LNCaP clone FGC (cell line): ENCODE results near the gene BIN2.

Experiments
- DNase-seq: peaks from one replicate; pipeline ENCODE4 v3.0.0-alpha.2; 2011; ENCODE audit warnings: low read depth
- H3K4me3 ChIP-seq: 2 replicates; pipeline ENCODE4 v1.5.1; 2011; ENCODE audit warnings: mild to moderate bottlenecking, low read depth, low read length, control low read depth
- TF ChIP-seq, protein P1 (sequence below): IDR thresholded peaks from 2 replicates; pipeline ENCODE4 v1.5.1; 2012; ENCODE audit warnings: mild to moderate bottlenecking; ENCODE audit not compliant: control insufficient read depth, insufficient read depth; ENCODE audit errors: extremely low read depth

The BIN2 gene

DNA sequence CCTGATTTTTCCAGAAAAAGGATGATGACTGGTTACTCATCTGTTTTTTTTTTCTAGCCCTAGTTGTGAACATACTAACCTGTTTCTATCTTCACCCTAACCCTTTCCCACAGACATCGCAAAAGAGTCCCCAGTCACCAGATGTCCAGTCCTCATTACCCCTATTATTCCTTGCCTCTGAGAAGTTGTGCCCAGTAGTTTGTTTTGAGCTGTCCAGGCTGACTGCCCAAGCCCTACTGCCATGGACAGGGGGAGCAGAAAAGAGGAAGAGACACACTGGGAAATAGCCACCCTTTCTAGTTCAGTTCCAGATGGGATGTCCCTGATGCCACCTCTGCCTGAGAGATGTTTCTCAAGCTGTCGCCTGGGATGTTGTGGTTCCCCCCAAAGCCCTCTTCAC is 36.3 kb upstream of the BIN2 start:
- no peak overlapping the region for H3K4me3 ChIP-seq
- TF ChIP-seq, protein P1, sequence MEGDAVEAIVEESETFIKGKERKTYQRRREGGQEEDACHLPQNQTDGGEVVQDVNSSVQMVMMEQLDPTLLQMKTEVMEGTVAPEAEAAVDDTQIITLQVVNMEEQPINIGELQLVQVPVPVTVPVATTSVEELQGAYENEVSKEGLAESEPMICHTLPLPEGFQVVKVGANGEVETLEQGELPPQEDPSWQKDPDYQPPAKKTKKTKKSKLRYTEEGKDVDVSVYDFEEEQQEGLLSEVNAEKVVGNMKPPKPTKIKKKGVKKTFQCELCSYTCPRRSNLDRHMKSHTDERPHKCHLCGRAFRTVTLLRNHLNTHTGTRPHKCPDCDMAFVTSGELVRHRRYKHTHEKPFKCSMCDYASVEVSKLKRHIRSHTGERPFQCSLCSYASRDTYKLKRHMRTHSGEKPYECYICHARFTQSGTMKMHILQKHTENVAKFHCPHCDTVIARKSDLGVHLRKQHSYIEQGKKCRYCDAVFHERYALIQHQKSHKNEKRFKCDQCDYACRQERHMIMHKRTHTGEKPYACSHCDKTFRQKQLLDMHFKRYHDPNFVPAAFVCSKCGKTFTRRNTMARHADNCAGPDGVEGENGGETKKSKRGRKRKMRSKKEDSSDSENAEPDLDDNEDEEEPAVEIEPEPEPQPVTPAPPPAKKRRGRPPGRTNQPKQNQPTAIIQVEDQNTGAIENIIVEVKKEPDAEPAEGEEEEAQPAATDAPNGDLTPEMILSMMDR, result no peak
- DNase-seq, result no peak

DNA sequence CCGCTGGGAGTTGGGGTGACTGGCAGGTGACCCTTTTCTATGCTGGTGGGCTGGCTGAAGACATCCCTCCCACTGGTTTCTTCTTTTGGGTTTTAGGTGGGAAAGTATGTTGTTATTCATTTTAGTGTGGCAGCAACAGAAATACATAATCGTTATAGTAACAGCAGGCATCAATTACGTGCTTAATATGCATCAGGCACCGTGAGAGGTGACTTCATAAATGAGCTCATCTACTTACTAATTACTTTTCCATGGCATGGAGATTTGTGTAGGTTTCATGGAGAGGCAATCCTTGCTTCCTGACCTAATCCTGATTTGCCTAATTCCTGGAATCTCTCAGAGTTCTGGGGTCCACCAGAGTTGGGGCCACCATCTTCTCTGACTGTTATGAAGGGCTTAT is 35.9 kb upstream of the BIN2 start:
- TF ChIP-seq, protein P1, result no peak
- no peak for DNase-seq
- H3K4me3 ChIP-seq, result no peak overlapping the region

DNA sequence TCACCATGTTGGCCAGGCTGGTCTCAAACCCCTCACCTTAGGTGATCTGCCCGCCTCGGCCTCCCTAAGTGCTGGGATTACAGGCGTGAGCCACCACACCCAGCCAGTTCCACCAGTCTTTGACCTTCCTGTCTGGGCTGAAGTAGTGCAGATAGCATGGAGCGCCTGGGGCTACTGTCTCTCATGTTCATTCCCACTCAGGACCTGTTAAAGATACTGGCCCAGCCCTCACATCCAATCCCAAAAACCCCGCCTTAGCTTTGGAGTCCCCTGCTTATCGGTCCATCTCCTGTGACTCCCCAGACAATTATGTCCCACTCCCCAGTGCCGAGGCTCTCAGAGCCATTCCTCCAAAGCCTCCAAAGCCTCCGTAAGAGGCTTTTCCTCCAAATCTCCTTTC is 34.5 kb upstream of the BIN2 start:
- no peak overlapping the region for H3K4me3 ChIP-seq
- DNase-seq, result no peak
- TF ChIP-seq, protein P1, result no peak

DNA sequence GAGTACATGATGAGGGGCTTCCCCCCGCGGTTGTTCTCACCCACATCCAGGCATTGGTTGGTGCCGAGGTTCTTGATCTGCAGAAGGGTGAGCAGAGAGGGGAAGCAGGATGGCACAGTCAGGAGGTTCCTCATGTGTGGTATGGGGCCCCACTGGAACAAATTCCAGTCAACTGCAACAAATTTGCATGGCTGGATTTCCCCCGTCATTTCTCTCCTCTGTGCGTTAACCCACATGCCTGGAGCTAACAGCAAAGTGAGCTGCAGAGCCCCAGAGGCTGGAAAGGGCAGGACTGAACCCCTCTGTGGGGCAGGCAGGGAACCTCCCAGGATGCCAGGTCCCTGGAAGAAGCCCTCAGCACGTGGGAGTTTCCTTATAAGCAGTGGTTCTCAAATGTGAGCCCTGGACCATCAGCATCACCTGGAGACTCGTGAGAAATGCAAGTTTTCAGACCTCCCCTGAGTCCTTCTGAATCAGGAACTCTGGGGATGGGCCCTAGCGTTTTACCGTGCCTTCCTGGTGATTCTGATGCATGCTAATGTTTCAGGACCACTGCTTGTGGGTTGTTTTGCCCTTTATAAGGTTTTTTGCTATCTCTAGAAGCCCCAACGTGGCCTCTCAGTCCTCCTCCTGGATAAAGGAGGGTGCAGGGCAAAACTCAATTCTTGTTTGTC is 33.5 kb upstream of the BIN2 start:
- no peak overlapping the region for H3K4me3 ChIP-seq
- no peak for DNase-seq
- TF ChIP-seq, protein P1, result no peak

DNA sequence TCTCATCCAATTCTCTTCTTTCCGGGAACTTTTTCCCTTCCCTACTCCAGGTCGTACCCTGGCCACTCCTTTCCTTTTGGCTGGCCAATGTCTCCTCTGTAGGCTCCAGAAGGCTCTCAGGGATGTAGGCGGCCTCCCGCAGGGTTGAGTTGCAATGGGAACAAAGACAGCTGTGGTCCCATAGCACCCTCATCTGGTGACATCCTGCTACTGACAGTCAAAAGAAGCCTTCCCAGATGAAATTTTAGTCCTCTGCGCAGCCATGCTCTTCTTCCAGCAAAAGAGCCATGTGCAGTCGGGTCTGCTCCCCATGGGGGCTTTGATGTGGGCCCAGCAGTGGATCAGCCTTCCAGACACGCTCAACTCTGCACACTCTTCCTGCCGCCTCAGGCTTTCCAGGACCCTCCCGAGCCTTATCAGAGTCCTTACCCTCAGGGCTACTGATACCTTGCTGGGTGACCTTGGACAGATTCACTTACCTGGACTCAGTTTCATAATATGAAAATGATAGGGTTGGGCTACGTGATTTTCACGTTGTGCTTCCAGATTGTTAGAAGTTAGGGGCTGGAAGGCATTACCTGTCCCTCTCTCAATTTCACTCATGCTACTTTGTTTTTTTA is 28.0 kb upstream of the BIN2 start:
- peak; percentile 17 for DNase-seq
- H3K4me3 ChIP-seq, result no peak overlapping the region
- TF ChIP-seq, protein P1, result peak; percentile 72

DNA sequence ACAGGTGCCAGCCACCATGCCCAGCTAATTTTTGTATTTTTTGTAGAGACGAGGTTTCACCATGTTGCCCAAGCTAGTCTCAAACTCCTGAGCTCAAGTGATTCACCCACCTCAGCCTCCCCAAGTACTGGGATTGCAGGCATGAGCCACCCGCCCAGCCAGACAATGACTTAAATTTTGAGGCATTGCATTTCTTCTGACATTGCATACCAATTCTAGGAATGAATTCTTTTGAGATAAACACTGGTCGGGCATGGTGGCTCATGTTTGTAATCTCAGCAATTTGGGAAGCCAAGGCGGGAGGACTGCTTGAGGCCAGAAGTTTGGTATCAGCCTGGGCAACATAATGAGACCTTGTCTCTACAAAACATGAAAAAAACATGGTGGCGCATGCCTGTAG is 25.1 kb upstream of the BIN2 start:
- H3K4me3 ChIP-seq, result no peak overlapping the region
- TF ChIP-seq, protein P1, result no peak
- DNase-seq, result no peak

DNA sequence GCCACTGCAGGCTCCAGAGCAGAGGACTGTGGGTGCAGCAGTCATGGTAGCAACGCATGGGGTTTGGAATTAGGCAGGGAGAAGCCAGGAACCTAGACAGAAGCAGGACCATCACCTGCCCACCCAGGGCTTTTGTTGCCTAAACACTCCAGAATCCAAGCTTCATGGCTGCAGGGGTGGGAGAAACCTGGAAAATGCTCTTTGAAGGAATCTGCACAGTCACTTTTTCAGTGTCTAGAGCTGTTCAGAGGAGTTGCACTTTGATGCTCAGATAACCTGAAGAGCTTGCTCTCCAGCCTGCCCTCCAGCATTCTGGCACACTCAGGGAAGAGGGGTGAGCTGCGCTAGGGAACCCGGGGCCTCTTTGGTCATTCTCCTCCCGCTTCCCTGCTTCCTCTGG is 24.1 kb upstream of the BIN2 start:
- DNase-seq, result no peak
- TF ChIP-seq, protein P1, result no peak
- H3K4me3 ChIP-seq, result no peak overlapping the region
